ENCODE data around the gene MPPED2. TPM values are rescaled to one million over a fixed set of nuclear protein-coding genes. Genes with fewer than 3 reads are reported as not detected.

MPPED2 gene
- total and polyA plus RNA-seq, 2 donors (not counting 3 experiments of a cell fraction or from before 2014, with no cell fraction given) = not detected

DNA sequence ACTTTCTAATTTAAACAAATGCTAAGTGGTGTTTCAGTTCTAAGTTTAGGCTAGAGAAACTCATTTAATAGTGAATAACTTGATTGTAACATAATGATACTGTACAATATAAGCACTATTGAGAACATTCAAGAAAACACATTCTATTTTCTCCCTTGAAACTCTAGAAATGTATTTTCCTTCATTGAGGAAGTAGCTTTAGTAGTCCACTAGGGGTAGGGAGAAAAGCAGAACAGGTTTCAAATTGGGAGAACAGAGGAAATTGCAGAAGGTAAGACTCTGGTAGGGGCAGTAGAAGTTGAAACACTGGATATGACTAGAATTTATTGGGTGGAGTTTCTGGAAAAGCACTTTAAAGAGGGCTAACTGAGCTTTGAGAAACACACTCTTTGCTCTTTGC, 31.6 kb upstream of the MPPED2 start:
- no peaks in the 10 kb centered on the region for H3K9me3 ChIP-seq (replicated peaks; ENCODE audit: control insufficient read depth, insufficient read depth, low read length)
- no peak overlapping the region for H3K4me3 ChIP-seq (replicated peaks in 1 of 3; ENCODE audit: insufficient read depth in 1 of 3, low read depth in 1 of 3, low read length in 3 of 3)
- H3K4me1 ChIP-seq (ENCODE audit: control insufficient read depth, extremely low read depth, insufficient read depth, low read length) = no peaks in the 10 kb centered on the region
- no peak overlapping the region for H3K9ac ChIP-seq (replicated peaks; ENCODE audit: extremely low read depth, insufficient read depth, low read length)
- FAIRE-seq = no peak
- TF ChIP-seq POLR2AphosphoS5 (IDR thresholded peaks at IDR 0.05; ENCODE audit: insufficient read depth, low read depth, low read length) = no peak
- no peak for TF ChIP-seq POLR2A (IDR thresholded peaks at IDR 0.05; ENCODE audit: low read depth, low read length)
- TF ChIP-seq JUN (IDR thresholded peaks at IDR 0.05; ENCODE audit: borderline replicate concordance, insufficient read depth, insufficient read length, low read depth) = no peak
- TF ChIP-seq EZH2 (IDR thresholded peaks at IDR 0.05; ENCODE audit: borderline replicate concordance, low read depth, low read length, severe bottlenecking) = no peak
- TF ChIP-seq, protein P1, sequence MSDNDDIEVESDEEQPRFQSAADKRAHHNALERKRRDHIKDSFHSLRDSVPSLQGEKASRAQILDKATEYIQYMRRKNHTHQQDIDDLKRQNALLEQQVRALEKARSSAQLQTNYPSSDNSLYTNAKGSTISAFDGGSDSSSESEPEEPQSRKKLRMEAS (IDR thresholded peaks at IDR 0.05; ENCODE audit: insufficient read depth, insufficient read length) = no peak
- no peak for TF ChIP-seq FOS (IDR thresholded peaks at IDR 0.05; ENCODE audit: borderline replicate concordance, insufficient read depth, low read length)
- TF ChIP-seq, protein P2, sequence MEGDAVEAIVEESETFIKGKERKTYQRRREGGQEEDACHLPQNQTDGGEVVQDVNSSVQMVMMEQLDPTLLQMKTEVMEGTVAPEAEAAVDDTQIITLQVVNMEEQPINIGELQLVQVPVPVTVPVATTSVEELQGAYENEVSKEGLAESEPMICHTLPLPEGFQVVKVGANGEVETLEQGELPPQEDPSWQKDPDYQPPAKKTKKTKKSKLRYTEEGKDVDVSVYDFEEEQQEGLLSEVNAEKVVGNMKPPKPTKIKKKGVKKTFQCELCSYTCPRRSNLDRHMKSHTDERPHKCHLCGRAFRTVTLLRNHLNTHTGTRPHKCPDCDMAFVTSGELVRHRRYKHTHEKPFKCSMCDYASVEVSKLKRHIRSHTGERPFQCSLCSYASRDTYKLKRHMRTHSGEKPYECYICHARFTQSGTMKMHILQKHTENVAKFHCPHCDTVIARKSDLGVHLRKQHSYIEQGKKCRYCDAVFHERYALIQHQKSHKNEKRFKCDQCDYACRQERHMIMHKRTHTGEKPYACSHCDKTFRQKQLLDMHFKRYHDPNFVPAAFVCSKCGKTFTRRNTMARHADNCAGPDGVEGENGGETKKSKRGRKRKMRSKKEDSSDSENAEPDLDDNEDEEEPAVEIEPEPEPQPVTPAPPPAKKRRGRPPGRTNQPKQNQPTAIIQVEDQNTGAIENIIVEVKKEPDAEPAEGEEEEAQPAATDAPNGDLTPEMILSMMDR (IDR thresholded peaks at IDR 0.05; ENCODE audit: extremely low read depth in 1 of 2, insufficient read depth in 1 of 2, low read depth in 1 of 2, low read length in 2 of 2) = no peak
- TF ChIP-seq MYC (IDR thresholded peaks at IDR 0.05; ENCODE audit: low read depth, low read length) = no peak
- no peak for TF ChIP-seq GATA2 (IDR thresholded peaks at IDR 0.05; ENCODE audit: insufficient read depth, insufficient read length, low read depth, low read length)
- CTCF ChIA-PET = no interaction called here
- no peaks in the 10 kb centered on the region for H3K79me2 ChIP-seq (ENCODE audit: control insufficient read depth, insufficient read depth, low read length)
- BruUV-seq (replicated peaks) = no TSS peak
- no peak for DNase-seq (ENCODE audit: low read depth, low spot score)
- no peaks in the 10 kb centered on the region for H3K27me3 ChIP-seq (ENCODE audit: control insufficient read depth in 2 of 2, insufficient read depth in 2 of 2, low read length in 2 of 2)
- intact Hi-C loops (cut with micrococcal nuclease) (no loop called here), dilution Hi-C loops (cut with MboI; ENCODE audit: extremely low pct_ligation_motif_present, low sequenced_read_pairs) (no loop called here)
- no peak overlapping the region for H2AFZ ChIP-seq (ENCODE audit: low read depth, low read length)
- H3K9me1 ChIP-seq (replicated peaks; ENCODE audit: control insufficient read depth, extremely low read depth, insufficient read depth, low read length) = no peaks in the 10 kb centered on the region
- POLR2A ChIA-PET = no interaction called here
- H3K27ac ChIP-seq (ENCODE audit: insufficient read depth, low read depth, low read length) = no peak overlapping the region
- no peaks in the 10 kb centered on the region for H4K20me1 ChIP-seq (replicated peaks; ENCODE audit: control insufficient read depth, extremely low read depth, insufficient read depth, low read length)
- no peak overlapping the region for H3K4me2 ChIP-seq (ENCODE audit: insufficient read depth, low read length)
- H3K36me3 ChIP-seq (ENCODE audit: control insufficient read depth in 2 of 2, extremely low read depth in 1 of 2, insufficient read depth in 2 of 2, low read length in 2 of 2) = no peaks in the 10 kb centered on the region
